ENCODE data around the gene INS. TPM values are rescaled to one million over a fixed set of nuclear protein-coding genes. Genes with fewer than 3 reads are reported as not detected.

The INS gene
- total RNA-seq, 4 donors from 2014 or later = not detected

DNA sequence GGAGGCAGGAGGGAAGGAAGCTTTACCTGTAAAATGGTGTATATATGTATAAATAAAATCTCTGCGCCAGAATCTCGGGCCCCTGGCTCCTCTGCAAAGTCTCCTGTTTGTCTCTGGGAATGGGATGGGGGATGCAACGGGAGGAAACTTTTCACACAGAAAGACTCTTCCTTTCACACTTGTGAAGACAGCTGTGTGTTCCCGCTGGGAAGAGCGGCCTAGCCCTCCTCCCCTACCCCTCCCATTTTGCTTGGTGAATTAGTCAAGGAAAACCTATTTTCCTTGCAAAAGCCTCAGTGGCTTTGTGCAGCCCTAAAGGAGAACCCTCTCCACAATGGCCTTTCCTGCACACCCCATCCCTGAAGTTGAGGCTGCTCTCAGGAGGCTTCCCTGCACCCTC is 12.4 kb downstream of the INS start:
- no peaks in the 10 kb centered on the region for H3K36me3 ChIP-seq
- no peaks in the 10 kb centered on the region for H3K9me3 ChIP-seq
- H3K4me3 ChIP-seq = no peak overlapping the region
- ATAC-seq = no peak
- no peak overlapping the region for H3K27ac ChIP-seq
- WGBS, 2 donors (ENCODE audit: low coverage in 1 of 2) = 19 to 43% methylated on average over 3 of the region's 5 CpGs
- peaks cover 78% of the 10 kb centered on the region for H3K27me3 ChIP-seq
- TF ChIP-seq POLR2AphosphoS5 (IDR thresholded peaks at IDR 0.05) (no peak), POLR2A (IDR thresholded peaks at IDR 0.05) (no peak), EP300 (IDR thresholded peaks at IDR 0.05) (no peak)
- TF ChIP-seq, protein P1, sequence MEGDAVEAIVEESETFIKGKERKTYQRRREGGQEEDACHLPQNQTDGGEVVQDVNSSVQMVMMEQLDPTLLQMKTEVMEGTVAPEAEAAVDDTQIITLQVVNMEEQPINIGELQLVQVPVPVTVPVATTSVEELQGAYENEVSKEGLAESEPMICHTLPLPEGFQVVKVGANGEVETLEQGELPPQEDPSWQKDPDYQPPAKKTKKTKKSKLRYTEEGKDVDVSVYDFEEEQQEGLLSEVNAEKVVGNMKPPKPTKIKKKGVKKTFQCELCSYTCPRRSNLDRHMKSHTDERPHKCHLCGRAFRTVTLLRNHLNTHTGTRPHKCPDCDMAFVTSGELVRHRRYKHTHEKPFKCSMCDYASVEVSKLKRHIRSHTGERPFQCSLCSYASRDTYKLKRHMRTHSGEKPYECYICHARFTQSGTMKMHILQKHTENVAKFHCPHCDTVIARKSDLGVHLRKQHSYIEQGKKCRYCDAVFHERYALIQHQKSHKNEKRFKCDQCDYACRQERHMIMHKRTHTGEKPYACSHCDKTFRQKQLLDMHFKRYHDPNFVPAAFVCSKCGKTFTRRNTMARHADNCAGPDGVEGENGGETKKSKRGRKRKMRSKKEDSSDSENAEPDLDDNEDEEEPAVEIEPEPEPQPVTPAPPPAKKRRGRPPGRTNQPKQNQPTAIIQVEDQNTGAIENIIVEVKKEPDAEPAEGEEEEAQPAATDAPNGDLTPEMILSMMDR (IDR thresholded peaks at IDR 0.05) = no peak
- peaks cover 0 to 19% (median 4%) of the 10 kb centered on the region in 3 donors for H3K4me1 ChIP-seq

DNA sequence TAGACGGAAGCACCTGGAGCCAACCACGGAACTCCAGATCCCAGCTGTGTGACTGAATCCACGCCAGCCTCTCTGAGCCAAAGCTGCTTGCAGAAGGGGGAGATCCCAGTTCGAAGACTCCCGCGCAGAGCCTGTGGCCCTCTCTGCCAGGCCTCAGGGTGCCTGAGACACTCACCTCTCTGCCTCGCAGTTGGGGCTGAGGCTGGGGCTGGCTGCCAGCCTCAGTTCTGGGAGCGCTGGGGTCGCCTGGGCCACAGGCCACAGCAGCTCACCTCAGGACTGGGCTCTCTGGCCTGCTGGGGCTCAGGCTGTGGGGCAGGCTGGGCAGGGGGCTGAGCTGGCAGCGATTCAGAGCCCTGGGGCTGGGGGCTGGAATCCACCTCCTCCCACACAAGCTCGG is 13.6 kb downstream of the INS start:
- Histone ChIP-seq H3K27me3 (peaks cover 90% of the 10 kb centered on the region), H3K36me3 (no peaks in the 10 kb centered on the region), H3K4me1 (peaks cover 0 to 20% (median 4%) of the 10 kb centered on the region in 3 donors), H3K4me3 (no peak overlapping the region), H3K27ac (no peak overlapping the region), H3K9me3 (no peaks in the 10 kb centered on the region)
- no peak for TF ChIP-seq EP300 (IDR thresholded peaks at IDR 0.05)
- TF ChIP-seq POLR2AphosphoS5 (IDR thresholded peaks at IDR 0.05) = no peak
- TF ChIP-seq POLR2A (IDR thresholded peaks at IDR 0.05) = no peak
- TF ChIP-seq, protein P1 (IDR thresholded peaks at IDR 0.05) = no peak
- ATAC-seq = no peak
- no CpG with 5 or more reads among the region's 11 CpGs for WGBS, 2 donors (ENCODE audit: low coverage in 1 of 2)

- H3K4me1 ChIP-seq = peaks cover 0 to 12% (median 0%) of the 10 kb centered on the region in 3 donors
- H3K36me3 ChIP-seq = no peaks in the 10 kb centered on the region
- H3K4me3 ChIP-seq = no peak overlapping the region
- no peaks in the 10 kb centered on the region for H3K9me3 ChIP-seq
- H3K27me3 ChIP-seq = peaks cover 100% of the 10 kb centered on the region
- H3K27ac ChIP-seq = no peak overlapping the region
- ATAC-seq = no peak
- TF ChIP-seq POLR2AphosphoS5 (IDR thresholded peaks at IDR 0.05) (no peak), EP300 (IDR thresholded peaks at IDR 0.05) (no peak), POLR2A (IDR thresholded peaks at IDR 0.05) (no peak)
- TF ChIP-seq, protein P1 (IDR thresholded peaks at IDR 0.05) = no peak
- 20% methylated on average over 1 of the region's 19 CpGs; no CpG with 5 or more reads in 1 of the 2 donors for WGBS, 2 donors (ENCODE audit: low coverage in 1 of 2)
These were observed 15.0 kb downstream of the INS start for GRCh38 chr11:2146051-2146450.

GRCh38 chr11:2144544-2145248 is 16.3 kb downstream of the INS start:
- WGBS, 2 donors (ENCODE audit: low coverage in 1 of 2) = 20% methylated on average over 1 of the region's 18 CpGs; no CpG with 5 or more reads in 1 of the 2 donors
- Histone ChIP-seq H3K27ac (no peak overlapping the region), H3K4me1 (peaks cover 0 to 25% (median 4%) of the 10 kb centered on the region in 3 donors), H3K9me3 (no peaks in the 10 kb centered on the region), H3K36me3 (no peaks in the 10 kb centered on the region), H3K27me3 (peaks cover 100% of the 10 kb centered on the region), H3K4me3 (no peak overlapping the region)
- no peak for TF ChIP-seq POLR2AphosphoS5 (IDR thresholded peaks at IDR 0.05)
- ATAC-seq = no peak

GRCh38 chr11:2143799-2144543 is 17.0 kb downstream of the INS start:
- Histone ChIP-seq H3K9me3 (no peaks in the 10 kb centered on the region), H3K36me3 (no peaks in the 10 kb centered on the region), H3K27me3 (peaks cover 100% of the 10 kb centered on the region), H3K4me1 (peaks cover 0 to 31% (median 4%) of the 10 kb centered on the region in 3 donors), H3K27ac (no peak overlapping the region), H3K4me3 (no peak overlapping the region)
- TF ChIP-seq EP300 (IDR thresholded peaks at IDR 0.05) = no peak
- TF ChIP-seq, protein P1 (IDR thresholded peaks at IDR 0.05) = no peak
- TF ChIP-seq POLR2AphosphoS5 (IDR thresholded peaks at IDR 0.05) = no peak
- no peak for TF ChIP-seq POLR2A (IDR thresholded peaks at IDR 0.05)
- ATAC-seq = no peak
- WGBS, 2 donors (ENCODE audit: low coverage in 1 of 2) = 1 to 3% methylated on average over 14 to 36 of the region's 72 CpGs
